ENCODE results near the gene EML6. TPM values are rescaled to one million over a fixed set of nuclear protein-coding genes. Genes with fewer than 3 reads are reported as not detected.
"Not testable (repeated sequence)": the region's sequence is repeated elsewhere in the genome, so short reads cannot be mapped to it uniquely, and the experiment has no call there.

Gene EML6
- total RNA-seq, 1 donor = 1.1 TPM

- TF ChIP-seq CTCF (IDR thresholded peaks at IDR 0.05; ENCODE audit: extremely low read depth, low read depth, low read length) = peak; percentile 96
- Histone ChIP-seq H3K36me3 (ENCODE audit: insufficient read depth, low read length) (no peaks in the 10 kb centered on the region), H3K27ac (ENCODE audit: low read depth, low read length) (no peak overlapping the region), H2AFZ (ENCODE audit: low read length) (peak overlapping the region; percentile 7), H3K27me3 (ENCODE audit: insufficient read depth, low read length) (no peaks in the 10 kb centered on the region), H3K4me2 (ENCODE audit: insufficient read depth, low read length) (no peak overlapping the region), H3K79me2 (ENCODE audit: insufficient read depth, low read length) (no peaks in the 10 kb centered on the region), H3K4me1 (ENCODE audit: insufficient read depth, low read length) (peaks cover 3% of the 10 kb centered on the region), H3K9me3 (ENCODE audit: low read depth, low read length) (no peaks in the 10 kb centered on the region), H3K4me3 (ENCODE audit: insufficient read depth, low read length) (no peak overlapping the region), H4K20me1 (ENCODE audit: insufficient read depth, low read length) (no peaks in the 10 kb centered on the region)
- peak; percentile 85 for DNase-seq (ENCODE audit: insufficient read length, low spot score, missing footprints)
These were observed 115.1 kb downstream of the EML6 start for GRCh38 chr2:54838585-54839035.

- no peak for DNase-seq (ENCODE audit: insufficient read length, low spot score, missing footprints)
- TF ChIP-seq CTCF (IDR thresholded peaks at IDR 0.05; ENCODE audit: extremely low read depth, low read depth, low read length) = no peak
- H3K27me3 ChIP-seq (ENCODE audit: insufficient read depth, low read length) = no peaks in the 10 kb centered on the region
These were observed 116.2 kb downstream of the EML6 start for GRCh38 chr2:54839461-54840255.

GRCh38 chr2:54840559-54841468 lies 117.4 kb downstream of the EML6 start:
- no peak for DNase-seq (ENCODE audit: insufficient read length, low spot score, missing footprints)

More at GRCh38 chr2:54839461-54840255, 116.2 kb downstream of the EML6 start:
- Histone ChIP-seq H3K9me3 (ENCODE audit: low read depth, low read length) (no peaks in the 10 kb centered on the region), H3K36me3 (ENCODE audit: insufficient read depth, low read length) (no peaks in the 10 kb centered on the region), H3K27ac (ENCODE audit: low read depth, low read length) (no peak overlapping the region), H3K79me2 (ENCODE audit: insufficient read depth, low read length) (no peaks in the 10 kb centered on the region), H3K4me1 (ENCODE audit: insufficient read depth, low read length) (peaks cover 3% of the 10 kb centered on the region), H2AFZ (ENCODE audit: low read length) (no peak overlapping the region), H4K20me1 (ENCODE audit: insufficient read depth, low read length) (no peaks in the 10 kb centered on the region), H3K4me3 (ENCODE audit: insufficient read depth, low read length) (no peak overlapping the region), H3K4me2 (ENCODE audit: insufficient read depth, low read length) (no peak overlapping the region)

DNA sequence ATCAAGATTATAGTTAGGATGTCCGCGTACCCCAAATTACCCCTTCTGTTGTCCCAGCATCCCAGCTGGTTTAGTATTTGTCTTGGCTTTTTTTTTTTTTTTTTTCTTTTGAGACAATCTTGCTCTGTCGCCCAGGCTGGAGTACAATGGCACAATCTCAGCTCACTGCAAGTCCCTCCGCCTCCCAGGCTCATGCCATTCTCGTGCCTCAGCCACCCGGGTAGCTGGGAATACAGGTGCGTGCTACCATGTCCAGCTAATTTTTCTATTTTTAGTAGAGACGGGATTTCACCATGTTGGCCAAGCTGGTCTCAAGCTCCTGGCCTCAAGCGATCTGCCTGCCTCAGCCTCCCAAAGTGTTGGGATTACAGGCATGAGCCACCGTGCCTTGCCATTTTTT lies 118.0 kb downstream of the EML6 start:
- H3K4me3 ChIP-seq (ENCODE audit: insufficient read depth, low read length); H3K9me3 ChIP-seq (ENCODE audit: low read depth, low read length); H3K36me3 ChIP-seq (ENCODE audit: insufficient read depth, low read length); H4K20me1 ChIP-seq (ENCODE audit: insufficient read depth, low read length); H3K4me2 ChIP-seq (ENCODE audit: insufficient read depth, low read length); H2AFZ ChIP-seq (ENCODE audit: low read length); H3K79me2 ChIP-seq (ENCODE audit: insufficient read depth, low read length); H3K27me3 ChIP-seq (ENCODE audit: insufficient read depth, low read length); H3K27ac ChIP-seq (ENCODE audit: low read depth, low read length); H3K4me1 ChIP-seq (ENCODE audit: insufficient read depth, low read length); DNase-seq (ENCODE audit: insufficient read length, low spot score, missing footprints): not testable (repeated sequence)

More at GRCh38 chr2:54840559-54841468, 117.4 kb downstream of the EML6 start:
- Histone ChIP-seq H3K36me3 (ENCODE audit: insufficient read depth, low read length) (no peaks in the 10 kb centered on the region), H3K79me2 (ENCODE audit: insufficient read depth, low read length) (no peaks in the 10 kb centered on the region), H3K4me2 (ENCODE audit: insufficient read depth, low read length) (no peak overlapping the region), H2AFZ (ENCODE audit: low read length) (no peak overlapping the region), H3K27me3 (ENCODE audit: insufficient read depth, low read length) (no peaks in the 10 kb centered on the region), H4K20me1 (ENCODE audit: insufficient read depth, low read length) (no peaks in the 10 kb centered on the region), H3K4me1 (ENCODE audit: insufficient read depth, low read length) (peaks cover 3% of the 10 kb centered on the region), H3K9me3 (ENCODE audit: low read depth, low read length) (no peaks in the 10 kb centered on the region), H3K4me3 (ENCODE audit: insufficient read depth, low read length) (no peak overlapping the region), H3K27ac (ENCODE audit: low read depth, low read length) (no peak overlapping the region)
- no peak for TF ChIP-seq CTCF (IDR thresholded peaks at IDR 0.05; ENCODE audit: extremely low read depth, low read depth, low read length)
